Measurements from ENCODE around the gene TLN1. TPM values are rescaled to one million over a fixed set of nuclear protein-coding genes. Genes with fewer than 3 reads are reported as not detected.

Gene TLN1, protein sequence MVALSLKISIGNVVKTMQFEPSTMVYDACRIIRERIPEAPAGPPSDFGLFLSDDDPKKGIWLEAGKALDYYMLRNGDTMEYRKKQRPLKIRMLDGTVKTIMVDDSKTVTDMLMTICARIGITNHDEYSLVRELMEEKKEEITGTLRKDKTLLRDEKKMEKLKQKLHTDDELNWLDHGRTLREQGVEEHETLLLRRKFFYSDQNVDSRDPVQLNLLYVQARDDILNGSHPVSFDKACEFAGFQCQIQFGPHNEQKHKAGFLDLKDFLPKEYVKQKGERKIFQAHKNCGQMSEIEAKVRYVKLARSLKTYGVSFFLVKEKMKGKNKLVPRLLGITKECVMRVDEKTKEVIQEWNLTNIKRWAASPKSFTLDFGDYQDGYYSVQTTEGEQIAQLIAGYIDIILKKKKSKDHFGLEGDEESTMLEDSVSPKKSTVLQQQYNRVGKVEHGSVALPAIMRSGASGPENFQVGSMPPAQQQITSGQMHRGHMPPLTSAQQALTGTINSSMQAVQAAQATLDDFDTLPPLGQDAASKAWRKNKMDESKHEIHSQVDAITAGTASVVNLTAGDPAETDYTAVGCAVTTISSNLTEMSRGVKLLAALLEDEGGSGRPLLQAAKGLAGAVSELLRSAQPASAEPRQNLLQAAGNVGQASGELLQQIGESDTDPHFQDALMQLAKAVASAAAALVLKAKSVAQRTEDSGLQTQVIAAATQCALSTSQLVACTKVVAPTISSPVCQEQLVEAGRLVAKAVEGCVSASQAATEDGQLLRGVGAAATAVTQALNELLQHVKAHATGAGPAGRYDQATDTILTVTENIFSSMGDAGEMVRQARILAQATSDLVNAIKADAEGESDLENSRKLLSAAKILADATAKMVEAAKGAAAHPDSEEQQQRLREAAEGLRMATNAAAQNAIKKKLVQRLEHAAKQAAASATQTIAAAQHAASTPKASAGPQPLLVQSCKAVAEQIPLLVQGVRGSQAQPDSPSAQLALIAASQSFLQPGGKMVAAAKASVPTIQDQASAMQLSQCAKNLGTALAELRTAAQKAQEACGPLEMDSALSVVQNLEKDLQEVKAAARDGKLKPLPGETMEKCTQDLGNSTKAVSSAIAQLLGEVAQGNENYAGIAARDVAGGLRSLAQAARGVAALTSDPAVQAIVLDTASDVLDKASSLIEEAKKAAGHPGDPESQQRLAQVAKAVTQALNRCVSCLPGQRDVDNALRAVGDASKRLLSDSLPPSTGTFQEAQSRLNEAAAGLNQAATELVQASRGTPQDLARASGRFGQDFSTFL (N-terminal part only)
- polyA plus RNA-seq (ENCODE audit: insufficient read length in 12 of 12): 100 to 1,000 TPM in 3 of 12 donors, 10 to 100 TPM in 8, not detected in 1; 83.0 to 108 (median 90.3) TPM
- long read RNA-seq, donor 1, full-length matches to known transcripts: 5 of 59 reads
- long read RNA-seq, donor 1, partial matches to known transcripts: 49 of 59 reads
- long read RNA-seq, donor 1, other reads (novel, unspliced or antisense): 5 of 59 reads
- long read RNA-seq, donor 2, partial matches to known transcripts: 27 of 54 reads
- long read RNA-seq, donor 2, other reads (novel, unspliced or antisense): 24 of 54 reads
- long read RNA-seq, donor 3, partial matches to known transcripts: 0 of 8 reads
- long read RNA-seq, donor 3, other reads (novel, unspliced or antisense): 7 of 8 reads
- long read RNA-seq, donor 4, partial matches to known transcripts: 0 of 2 reads
- long read RNA-seq, donor 4, other reads (novel, unspliced or antisense): 0 of 2 reads
- long read RNA-seq, donor 5: 0 reads
- long read RNA-seq, donor 6, partial matches to known transcripts: 11 of 20 reads
- long read RNA-seq, donor 6, other reads (novel, unspliced or antisense): 9 of 20 reads
- long read RNA-seq, donor 7, partial matches to known transcripts: 22 of 29 reads
- long read RNA-seq, donor 7, other reads (novel, unspliced or antisense): 5 of 29 reads
- long read RNA-seq, donor 8, full-length matches to known transcripts: 5 of 94 reads
- long read RNA-seq, donor 8, partial matches to known transcripts: 76 of 94 reads
- long read RNA-seq, donor 8, other reads (novel, unspliced or antisense): 13 of 94 reads
- long read RNA-seq, donor 9, partial matches to known transcripts: 13 of 28 reads
- long read RNA-seq, donor 9, other reads (novel, unspliced or antisense): 12 of 28 reads
- long read RNA-seq, donor 10, transcript TLN1-202 (7 exons, 1,693 nt): major isoform, 8 of 47 reads
- long read RNA-seq, donor 10, partial matches to known transcripts: 29 of 47 reads
- long read RNA-seq, donor 10, other reads (novel, unspliced or antisense): 7 of 47 reads
- long read RNA-seq, donor 11, full-length matches to known transcripts: 7 of 62 reads
- long read RNA-seq, donor 11, partial matches to known transcripts: 39 of 62 reads
- long read RNA-seq, donor 11, other reads (novel, unspliced or antisense): 16 of 62 reads

DNA sequence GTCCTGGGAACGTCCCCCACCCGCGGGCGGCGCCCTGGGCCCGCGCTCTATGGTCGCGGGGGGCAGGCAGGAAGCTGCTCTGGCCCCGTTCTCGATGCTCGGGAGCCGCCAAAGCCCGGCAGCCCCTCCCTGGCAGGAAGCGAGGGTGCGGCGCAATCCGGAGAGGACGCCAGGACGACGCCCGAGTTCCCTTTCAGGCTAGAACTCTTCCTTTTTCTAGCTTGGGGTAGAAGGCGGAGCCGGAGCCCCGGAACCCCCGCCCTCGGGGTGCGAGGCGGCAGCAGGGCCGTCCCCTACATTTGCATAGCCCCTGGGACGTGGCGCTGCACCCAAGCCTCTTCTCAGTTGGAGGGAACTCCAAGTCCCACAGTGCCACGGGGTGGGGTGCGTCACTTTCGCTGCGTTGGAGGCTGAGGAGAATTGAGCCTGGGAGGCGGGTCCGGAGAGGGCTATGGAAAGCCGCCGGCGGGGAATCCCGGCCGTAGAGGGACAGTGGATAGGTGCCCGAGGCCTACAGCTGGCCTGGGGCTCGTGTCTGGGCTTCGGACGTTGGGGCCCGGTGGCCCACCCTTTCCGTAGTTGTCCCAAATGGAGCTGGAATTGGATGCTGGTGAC, at the start of gene TLN1, which contains the start of gene CREB3:
TSS of gene TLN1 (minus strand) at position 11 of the 615 bp plus-strand sequence. CDS start 6,501 bp downstream, outside the sequence.
TSS of gene CREB3 (plus strand) at position 482 of the 615 bp plus-strand sequence. CDS start at position 589, 107 bp downstream.
- peak; percentile 97 for DNase-seq

DNA sequence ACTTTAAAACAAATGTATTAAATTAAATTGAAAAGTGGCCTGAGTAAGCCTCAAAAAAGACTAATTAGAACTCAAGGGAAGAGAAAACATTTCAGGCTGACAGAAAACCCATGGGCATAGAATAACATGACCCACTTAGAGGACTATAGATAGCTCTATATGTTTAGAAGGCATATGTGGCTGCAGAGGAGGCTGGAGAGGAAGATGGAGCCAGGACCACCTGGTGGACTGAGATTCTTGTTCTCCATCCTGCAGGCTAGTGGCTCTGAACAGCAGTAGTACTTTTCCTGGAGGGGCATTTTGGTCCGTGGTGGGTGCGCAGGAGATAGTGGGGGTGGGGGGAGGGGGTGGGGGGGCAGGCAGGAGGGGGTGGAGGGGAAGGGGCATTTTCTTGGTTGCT, 49.1 kb upstream of the TLN1 start:
- no peak for DNase-seq

DNA sequence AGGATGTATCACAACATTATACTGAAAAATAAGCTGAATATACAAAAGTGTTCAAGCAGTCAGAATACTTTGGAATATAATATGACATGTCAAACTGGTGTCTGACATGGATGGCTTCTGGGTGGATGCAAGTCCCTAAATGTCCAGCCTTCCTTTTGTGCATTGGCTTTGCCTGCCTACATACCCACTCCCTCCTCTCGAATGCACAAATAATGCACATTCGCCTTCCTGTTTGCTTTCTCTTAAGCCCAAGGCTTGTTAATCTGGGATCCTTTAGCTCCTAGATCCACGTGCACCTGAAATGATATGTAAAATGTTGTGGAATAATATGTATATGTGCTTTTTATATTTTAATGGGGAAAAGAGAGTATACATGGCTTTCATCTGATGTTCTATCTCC, 46.5 kb upstream of the TLN1 start:
- no peak for DNase-seq

DNA sequence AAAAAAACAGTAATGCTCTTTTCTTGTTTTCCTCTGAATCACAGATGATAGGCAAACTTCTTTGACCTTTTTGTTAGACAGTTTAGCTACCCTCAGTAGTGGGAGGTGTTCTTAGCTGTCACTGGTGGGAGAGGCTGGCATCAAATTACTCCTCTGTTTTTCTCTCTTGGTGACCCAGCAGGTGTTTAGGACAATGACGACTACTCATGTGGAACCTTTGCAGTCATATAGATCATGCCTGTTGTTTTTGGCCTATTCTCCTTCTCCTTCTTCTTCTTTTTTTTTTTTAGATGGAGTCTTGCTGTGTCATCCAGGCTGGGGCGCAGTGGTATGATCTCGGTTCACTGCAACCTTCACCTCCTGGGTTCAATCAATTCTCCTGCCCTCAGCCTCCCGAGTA, 44.0 kb upstream of the TLN1 start:
- DNase-seq: no peak

DNA sequence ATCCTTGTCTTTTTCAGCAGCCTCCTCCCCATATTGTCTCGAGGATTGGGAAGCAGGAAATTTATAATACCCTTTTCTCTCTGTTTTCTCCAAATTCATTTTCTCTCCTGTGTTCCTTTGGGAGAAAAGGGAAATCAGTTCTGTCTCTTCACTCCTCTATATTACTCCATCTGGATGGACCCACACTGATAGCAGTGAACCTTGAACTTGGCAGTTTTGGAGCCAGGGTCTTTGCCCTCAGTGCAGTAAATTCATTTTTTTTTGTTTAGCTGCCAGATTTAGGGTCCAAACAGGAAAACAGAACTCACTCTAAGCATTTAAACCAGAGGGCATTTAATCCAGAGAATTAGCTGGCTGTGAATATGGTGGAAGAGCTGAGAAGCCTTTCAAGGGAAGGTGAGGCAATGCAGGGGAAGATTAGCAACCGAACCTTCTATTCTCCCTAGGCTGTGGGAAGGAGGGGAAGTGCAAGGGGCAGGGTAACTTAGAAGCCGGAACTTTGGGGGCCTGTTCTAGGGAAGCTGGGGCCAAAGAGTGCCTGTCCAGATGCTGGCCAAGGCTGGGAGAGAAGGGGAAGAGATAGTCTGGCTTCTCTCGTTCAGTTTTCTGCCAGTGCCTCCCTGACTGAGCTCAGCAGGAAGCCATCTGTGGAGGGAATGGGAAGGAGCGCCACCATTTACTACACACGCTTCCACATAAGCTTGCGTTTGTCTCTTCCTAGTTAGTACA, 43.1 kb upstream of the TLN1 start:
- DNase-seq: no peak

DNA sequence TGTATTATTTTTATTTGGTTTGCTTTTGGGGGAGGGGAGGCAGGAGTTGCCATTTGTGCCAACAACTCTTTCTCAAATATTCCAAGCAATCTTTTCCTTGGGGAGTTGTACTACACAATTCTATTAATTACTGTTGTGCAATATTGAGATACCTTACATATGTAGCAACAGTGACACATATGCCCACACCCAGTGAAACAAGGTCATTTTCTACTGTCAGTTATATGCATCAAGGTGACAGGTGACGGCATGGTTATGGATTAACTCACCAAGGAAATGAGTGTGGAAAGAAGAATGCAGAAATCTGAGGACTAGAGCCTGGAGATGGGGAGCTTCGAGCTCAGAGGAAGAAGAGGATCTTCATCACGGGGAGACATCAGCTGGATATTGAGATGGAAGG, 39.9 kb upstream of the TLN1 start:
- DNase-seq: no peak

DNA sequence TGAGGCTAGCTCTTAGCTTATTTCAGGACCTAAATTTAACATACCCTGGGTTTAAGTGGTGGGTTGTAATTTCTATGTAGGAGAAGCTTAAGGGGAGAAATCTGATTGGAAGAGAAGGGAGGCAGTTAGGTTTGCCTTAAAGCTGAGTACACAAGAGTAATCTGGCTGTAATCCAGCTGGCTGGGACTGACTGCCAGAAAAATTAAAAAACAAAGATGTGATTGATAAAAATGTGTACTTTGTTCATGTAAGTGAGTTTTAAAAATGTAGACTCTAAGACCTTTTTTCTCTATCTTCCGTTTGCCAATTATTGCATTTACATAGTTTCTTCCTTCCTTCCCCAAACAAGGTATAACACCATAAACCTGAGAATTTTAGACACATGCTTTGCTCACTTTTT, 39.5 kb upstream of the TLN1 start:
- no peak for DNase-seq

DNA sequence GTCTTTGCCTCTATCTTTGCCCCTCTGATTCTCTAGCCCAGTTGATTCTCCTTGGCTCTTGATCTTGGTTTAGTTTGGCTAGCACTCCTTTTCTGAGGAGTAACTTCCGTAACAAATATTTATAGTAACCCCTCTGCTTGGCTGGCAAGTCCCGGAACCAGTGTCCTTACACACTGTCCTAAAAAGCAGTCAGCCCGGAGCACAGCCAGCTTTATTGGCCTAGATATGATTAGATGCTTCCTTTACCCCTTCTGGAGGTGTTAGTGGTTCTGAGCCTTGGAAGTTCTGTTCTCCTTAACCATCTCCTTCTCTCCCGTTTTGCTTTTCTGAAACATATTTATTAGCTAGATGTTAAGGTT, 39.1 kb upstream of the TLN1 start:
- no peak for DNase-seq

DNA sequence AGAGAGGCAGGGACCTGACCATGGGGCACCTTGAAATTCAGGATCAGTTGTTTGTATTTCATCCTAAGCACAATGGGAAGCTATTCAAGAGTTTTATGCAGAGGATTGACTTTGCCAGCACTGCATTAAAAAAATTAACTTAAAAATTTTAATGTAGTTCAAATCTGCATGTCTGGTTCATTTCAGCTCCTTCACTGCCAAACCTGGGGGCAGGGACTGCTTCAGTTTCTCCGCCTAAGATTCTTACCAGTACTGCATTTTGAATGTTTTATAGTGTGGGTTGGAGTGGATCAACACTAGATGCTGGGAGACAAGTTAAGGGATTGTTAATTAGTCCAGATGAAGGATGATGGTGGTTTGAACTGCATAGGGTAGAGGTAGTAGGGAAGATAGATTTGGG, 37.8 kb upstream of the TLN1 start:
- no peak for DNase-seq

DNA sequence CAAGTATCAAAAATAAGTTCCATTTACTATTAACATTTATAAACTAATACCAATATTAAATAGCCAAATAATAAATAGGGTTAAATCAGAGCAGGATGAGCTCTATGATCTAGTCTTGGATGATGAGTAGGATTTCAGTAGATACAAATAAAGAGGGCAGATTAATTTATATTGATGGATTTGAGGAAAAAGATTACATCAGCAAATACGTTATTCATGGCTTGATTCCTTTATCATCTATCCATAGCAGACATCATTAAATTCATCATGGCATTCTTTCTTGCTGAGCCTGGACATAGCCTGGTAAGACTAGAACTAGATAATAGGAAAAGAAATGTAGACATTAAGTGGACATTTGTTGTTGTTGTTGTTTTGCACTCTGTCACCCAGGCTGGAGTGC, 35.5 kb upstream of the TLN1 start:
- no peak for DNase-seq

DNA sequence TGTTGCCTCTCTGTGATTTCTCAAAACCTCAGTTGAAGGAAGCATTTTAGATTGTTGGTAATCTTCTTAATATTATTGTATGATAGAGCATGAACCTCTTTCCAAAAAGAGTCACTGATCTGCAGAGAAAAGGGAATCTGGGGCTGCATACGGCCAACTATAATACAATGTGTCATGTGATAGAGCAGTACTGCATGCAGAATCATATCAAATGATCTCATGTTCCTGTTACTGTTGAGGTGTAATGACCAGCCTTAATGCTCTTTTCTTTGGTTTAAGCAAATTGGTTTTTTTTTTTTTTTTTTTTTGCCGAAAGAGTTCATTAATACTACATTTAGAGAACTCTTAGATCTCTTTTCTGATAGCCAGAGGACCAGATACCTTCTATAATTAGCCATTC, 35.0 kb upstream of the TLN1 start:
- DNase-seq: no peak

DNA sequence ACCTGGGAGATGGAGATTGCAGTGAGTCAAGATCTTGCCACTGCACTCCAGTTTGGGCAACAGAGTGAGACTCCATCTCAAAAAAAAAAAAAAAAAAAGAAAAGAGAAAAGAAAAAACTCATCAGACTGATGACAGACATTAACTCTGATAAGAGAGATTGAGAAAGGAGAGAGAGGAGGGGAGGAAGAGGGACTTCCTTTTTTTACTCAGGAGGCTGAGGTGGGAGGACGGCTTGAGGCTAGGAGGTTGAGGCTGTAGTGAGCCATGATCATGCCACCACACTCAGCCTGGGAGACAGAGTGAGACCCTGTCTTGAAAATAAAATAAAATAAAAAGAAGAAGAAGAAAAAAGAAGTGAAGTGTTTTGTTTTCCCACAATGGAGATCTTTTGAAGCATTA, 31.8 kb upstream of the TLN1 start:
- no peak for DNase-seq

DNA sequence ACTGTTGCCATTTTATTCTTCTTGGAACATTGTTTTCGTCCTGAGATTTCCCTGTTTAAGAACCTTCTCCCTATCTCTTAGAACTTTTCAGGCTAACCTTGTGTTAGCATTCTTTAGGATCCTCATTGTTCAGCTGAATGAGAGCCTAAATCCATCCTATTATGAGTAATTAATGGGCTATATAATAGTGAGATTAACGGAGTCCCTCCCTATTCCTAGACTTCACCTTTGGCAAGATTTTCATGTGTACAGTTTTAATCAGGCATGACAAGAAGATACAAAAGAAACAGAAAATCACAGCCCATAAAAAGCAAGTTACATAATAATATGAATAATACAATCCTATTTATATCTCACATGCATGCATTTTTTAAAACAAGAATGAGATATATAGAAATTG, 31.2 kb upstream of the TLN1 start:
- DNase-seq: no peak

DNA sequence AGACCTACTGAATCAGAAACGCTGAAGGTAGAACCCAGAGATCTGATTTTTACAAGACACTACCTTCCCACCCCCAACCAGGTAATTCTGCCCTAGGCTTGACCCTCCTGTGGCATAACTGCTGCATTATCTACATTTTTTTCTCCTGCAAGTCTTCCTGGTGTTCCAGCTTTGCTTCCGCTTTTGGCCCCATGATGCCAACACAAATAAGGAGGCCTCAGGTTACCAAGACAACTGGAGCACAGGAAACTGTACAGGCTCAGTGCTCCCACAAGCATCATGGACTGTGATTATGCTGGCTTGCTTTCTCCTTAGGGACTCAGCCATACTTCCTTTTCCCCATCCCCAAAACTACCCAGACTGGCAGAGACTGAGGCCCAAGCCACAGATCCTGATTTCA, 28.7 kb upstream of the TLN1 start:
- no peak for DNase-seq

DNA sequence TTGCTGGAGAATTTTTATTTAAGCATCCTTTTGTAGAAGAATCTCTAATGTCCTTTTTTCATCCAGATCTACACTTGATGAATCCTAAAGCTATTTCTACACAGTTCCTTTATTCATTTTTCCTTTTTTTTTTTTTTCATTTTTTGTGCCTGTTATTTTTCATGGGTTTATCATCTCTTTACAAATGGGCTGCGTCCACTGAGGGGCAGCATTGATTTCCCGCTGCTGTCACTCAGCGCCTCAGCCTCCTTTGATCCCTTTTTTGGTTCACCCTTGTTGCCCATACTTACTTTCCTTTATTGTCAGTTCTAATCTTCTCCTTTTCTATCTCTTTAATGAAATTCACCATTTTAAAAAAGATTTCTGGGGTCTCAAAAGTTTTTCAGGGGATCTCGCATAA, 27.8 kb upstream of the TLN1 start:
- DNase-seq: no peak

DNA sequence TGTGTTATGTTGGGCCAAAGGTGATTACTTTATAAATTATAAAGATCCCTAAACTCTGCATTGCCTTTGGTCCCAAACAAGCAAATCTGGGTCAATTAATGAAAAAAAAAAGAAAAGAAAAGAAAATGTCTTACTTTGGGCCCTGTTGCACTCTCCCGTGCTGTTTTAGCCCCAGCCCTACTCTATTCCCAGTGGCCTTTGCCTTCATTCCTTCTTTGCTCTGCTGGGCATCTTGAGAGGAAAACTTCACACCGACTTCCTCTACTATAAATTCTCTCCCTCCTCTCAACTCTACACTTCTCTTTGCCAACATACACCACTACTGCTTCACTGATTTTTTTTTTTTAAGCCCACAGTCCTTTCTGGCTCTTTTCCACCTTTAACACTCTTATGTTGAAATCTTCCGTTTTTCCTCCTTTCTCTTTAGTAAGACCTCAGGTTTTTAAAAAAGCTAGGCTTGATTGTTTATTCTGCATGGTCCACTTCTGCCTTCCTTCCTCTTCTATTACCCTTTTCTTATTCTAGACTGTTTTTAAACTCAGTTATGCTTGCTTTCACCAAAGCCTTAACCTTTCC, 26.6 kb upstream of the TLN1 start:
- no peak for DNase-seq

DNA sequence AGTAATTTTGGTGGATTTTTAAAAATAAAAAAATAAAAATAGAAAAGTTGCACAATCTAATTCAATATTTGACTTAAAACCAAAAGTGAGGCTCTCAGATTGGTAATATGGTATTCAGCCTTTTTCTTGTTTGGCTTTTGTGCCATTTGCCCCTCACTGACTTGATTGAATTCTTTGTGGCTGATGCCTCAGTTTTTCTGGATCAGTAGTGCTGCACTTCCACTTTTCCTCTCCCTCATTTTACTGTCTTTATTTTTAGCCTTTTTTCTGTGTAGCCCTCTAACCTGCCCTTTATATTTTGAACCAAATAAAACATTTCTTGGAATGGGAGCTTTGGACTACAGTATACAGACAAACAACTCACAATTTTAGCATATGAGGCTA, 25.9 kb upstream of the TLN1 start:
- DNase-seq: no peak
